ENCODE data around the gene SERPINB6.
A peak's percentile ranks its signal among the peaks of the same experiment; 100 is the strongest.

Gene SERPINB6

GRCh38 chr6:2998998-2999617 lies 27.7 kb upstream of the SERPINB6 start:
- H3K4me3 ChIP-seq (ENCODE audit: low read depth, low read length), result peak overlapping the region; percentile 63
- no peak for TF ChIP-seq CTCF (IDR thresholded peaks at IDR 0.05; ENCODE audit: low read depth, low read length)

DNA sequence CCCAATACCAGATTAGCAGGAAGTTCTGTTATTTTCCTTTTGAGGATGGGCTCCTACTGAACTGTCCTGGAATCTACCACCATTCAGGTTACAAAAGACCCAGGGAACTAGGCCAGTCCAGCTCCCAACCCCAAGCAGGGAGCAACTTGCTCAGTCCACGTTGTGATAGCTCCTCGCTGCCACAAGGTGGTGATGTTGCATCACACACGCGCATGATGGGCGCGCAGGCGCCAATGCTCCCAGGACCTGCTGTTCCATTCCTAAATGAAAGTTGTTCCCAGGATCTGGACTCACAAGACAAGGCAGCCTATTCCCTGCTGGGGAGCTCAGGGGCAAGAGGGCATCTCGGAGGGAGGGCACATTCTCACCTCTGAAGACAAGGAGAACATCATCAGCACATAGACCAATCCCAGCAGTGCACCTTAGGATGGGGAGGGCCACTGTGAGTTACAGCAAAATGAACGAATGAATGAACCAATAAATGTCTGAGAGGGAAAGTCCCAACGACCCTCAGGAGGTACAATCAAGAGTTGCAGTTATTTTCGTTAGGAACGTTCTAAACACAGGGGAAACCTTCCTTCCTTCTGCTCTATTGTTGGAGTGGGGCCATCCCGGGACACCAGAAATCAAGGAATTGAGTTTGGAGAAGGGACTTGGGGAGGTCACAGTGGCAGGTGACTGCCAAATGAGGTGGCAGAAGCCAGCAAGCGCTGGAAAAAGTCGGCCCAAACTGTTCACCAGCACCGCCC lies 27.1 kb upstream of the SERPINB6 start:
- H3K4me3 ChIP-seq (ENCODE audit: low read depth, low read length), result peak overlapping the region; percentile 63

GRCh38 chr6:2993755-2994317 lies 22.5 kb upstream of the SERPINB6 start:
- H3K4me3 ChIP-seq (ENCODE audit: low read depth, low read length), result no peak overlapping the region
- no peak for TF ChIP-seq CTCF (IDR thresholded peaks at IDR 0.05; ENCODE audit: low read depth, low read length)

More for the DNA sequence above, 27.1 kb upstream of the SERPINB6 start:
- peak; percentile 42 for TF ChIP-seq CTCF (IDR thresholded peaks at IDR 0.05; ENCODE audit: low read depth, low read length)

GRCh38 chr6:2992330-2992979 lies 21.1 kb upstream of the SERPINB6 start:
- TF ChIP-seq CTCF (IDR thresholded peaks at IDR 0.05; ENCODE audit: low read depth, low read length), result no peak
- H3K4me3 ChIP-seq (ENCODE audit: low read depth, low read length), result no peak overlapping the region

DNA sequence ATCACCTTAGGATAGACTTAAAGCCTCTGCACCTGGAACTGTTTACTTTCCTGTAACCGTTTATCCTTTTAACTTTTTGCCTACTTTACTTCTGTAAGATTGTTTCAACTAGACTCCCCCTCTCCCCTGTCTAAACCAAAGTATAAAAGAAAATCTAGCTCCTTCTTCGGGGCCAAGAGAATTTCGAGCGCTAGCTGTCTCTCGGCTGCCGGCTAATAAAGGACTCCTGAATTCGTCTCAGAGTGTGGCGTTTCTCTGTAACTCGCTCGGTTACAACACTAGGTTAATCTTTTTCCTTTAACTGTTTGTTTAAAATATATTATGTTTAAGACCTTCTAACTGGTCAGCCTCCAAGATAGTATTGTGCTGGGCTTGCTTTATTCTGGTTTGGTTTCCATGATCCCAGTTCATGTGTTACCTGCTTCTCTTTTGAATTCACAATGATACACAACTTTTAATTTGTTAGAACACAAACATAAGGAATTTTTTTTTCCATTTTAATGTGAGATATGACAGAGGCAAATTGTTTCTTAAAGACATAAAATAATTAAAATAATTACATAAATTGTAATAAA lies 19.7 kb upstream of the SERPINB6 start:
- no peak for TF ChIP-seq CTCF (IDR thresholded peaks at IDR 0.05; ENCODE audit: low read depth, low read length)
- H3K4me3 ChIP-seq (ENCODE audit: low read depth, low read length), result peak overlapping the region; percentile 77

DNA sequence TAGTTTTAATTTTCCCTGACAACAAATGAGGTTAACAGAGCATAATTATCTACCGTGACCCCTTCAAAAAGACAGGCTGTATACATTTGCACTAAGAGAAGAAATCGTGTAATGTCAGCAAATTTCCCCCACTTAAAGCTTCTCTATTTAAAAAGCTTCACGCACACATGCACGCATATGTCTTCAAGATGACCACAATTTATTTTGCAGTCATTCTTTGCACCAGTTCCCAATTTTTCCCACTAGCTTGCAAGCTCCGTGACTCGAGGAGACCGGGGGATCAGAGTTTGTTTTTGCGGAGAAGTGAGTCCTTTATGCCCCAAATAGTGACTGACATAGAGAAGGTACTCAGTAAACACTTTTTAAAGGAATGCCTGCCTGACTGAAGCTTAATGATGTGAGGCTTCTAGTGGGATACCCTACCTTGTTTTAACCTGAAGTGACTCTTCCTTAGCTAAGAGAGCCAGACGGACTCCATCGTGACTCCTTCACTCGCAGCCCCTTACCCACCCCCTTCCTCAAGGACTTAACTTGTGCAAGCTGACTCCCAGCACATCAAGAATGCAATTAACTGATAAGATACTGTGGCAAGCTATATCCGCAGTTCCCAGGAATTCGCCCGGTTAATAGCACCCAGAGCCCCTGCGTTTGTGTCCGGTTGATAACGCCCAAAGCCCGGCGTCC lies 19.0 kb upstream of the SERPINB6 start:
- TF ChIP-seq CTCF (IDR thresholded peaks at IDR 0.05; ENCODE audit: low read depth, low read length), result no peak
- peak overlapping the region; percentile 77 for H3K4me3 ChIP-seq (ENCODE audit: low read depth, low read length)
